A549 (cell line): ENCODE data around the gene IGF1R. TPM values are rescaled to one million over a fixed set of nuclear protein-coding genes. Genes with fewer than 3 reads are reported as not detected.

ENCODE experiments used
- ATAC-seq, 2 experiments: fragments of 200-7000 bp in 1 of 2; fragments of >200 bp in 1 of 2; cut with Nextera tagmentation in 1 of 2; cut with Tn5 transposase in 1 of 2; 3 replicates each; pipeline versions ENCODE4 v1.8.0 to v1.9.1; 2018 to 2020; ENCODE audit warnings: mild to moderate bottlenecking in 1 of 2, moderate library complexity in 1 of 2
- CTCF ChIA-PET: fragments of 300-600 bp; sonication (Branson Sonifier 250); formaldehyde crosslinking; extraction: SDS; loops from one replicate; lab custom pipeline; 2021; ENCODE audit warnings: antibody characterized with exemption, inconsistent platforms; lab: Yijun Ruan, JAX
- POLR2A ChIA-PET: fragments of 350-600 bp; formaldehyde crosslinking; extraction: SDS; loops from one replicate; lab custom pipeline; 2021; ENCODE audit warnings: antibody characterized with exemption, inconsistent platforms; lab: Yijun Ruan, JAX
- DNase-seq, 2 experiments: peaks; one replicate each; pipeline versions ENCODE4 v3.0.0 to v3.0.0-alpha.2; 2011 to 2016; ENCODE audit warnings: low read depth in 1 of 2, low spot score in 1 of 2
- FAIRE-seq: peaks from 2 replicates; lab custom pipeline; 2011; peaks lifted over from hg19 to GRCh38; lab: Jason Lieb, UNC
- H3K27ac ChIP-seq, 2 experiments: fragments of >200 bp; sonication (Bioruptor Twin); formaldehyde crosslinking; 3 replicates each; pipeline ENCODE4 v1.5.1; 2016 to 2017
- H3K4me1 ChIP-seq: fragments of >200 bp; sonication (Bioruptor Twin); formaldehyde crosslinking; 3 replicates; pipeline ENCODE4 v1.6.1; 2016
- H3K4me2 ChIP-seq: fragments of >200 bp; sonication (Bioruptor Twin); formaldehyde crosslinking; 3 replicates; pipeline ENCODE4 v1.6.1; 2016
- H3K4me3 ChIP-seq: fragments of >200 bp; sonication (Bioruptor Twin); formaldehyde crosslinking; 3 replicates; pipeline ENCODE4 v1.5.1; 2016
- H3K9me3 ChIP-seq: fragments of >200 bp; sonication (Bioruptor Twin); formaldehyde crosslinking; 3 replicates; pipeline ENCODE4 v1.6.1; 2016
- BHLHE40 ChIP-seq: IDR thresholded peaks from 2 replicates; pipeline ENCODE4 v1.6.1; 2012; ENCODE audit warnings: low read depth, low read length, inconsistent platforms
- CEBPB ChIP-seq, 2 experiments: fragments of >200 bp in 1 of 2; sonication (Bioruptor Twin) in 1 of 2; formaldehyde crosslinking in 1 of 2; IDR thresholded peaks; 2 replicates each; pipeline ENCODE4 v1.6.1; 2012 to 2016
- CHD4 ChIP-seq: fragments of 200-600 bp; sonication (generic); IDR thresholded peaks from 2 replicates; pipeline ENCODE4 v1.6.1; 2016; ENCODE audit warnings: antibody characterized with exemption, mild to moderate bottlenecking, borderline replicate concordance
- EHF ChIP-seq: fragments of 250-450 bp; sonication (Bioruptor Pico); IDR thresholded peaks from 2 replicates; pipeline ENCODE4 v1.5.0; 2020; ENCODE audit warnings: mild to moderate bottlenecking
- EHMT2 ChIP-seq: fragments of 200-600 bp; sonication (generic); IDR thresholded peaks from 2 replicates; pipeline ENCODE4 v1.6.1; 2016; ENCODE audit warnings: antibody characterized with exemption, low read depth, mild to moderate bottlenecking, moderate library complexity
- EP300 ChIP-seq, 2 experiments: fragments of >200 bp; sonication (Bioruptor Twin); formaldehyde crosslinking; IDR thresholded peaks; 2 replicates in 1 of 2; 3 replicates in 1 of 2; pipeline ENCODE4 v1.6.1; 2016 to 2017
- ESRRA ChIP-seq: fragments of 150-350 bp; IDR thresholded peaks from 2 replicates; pipeline ENCODE4 v1.6.1; 2014; ENCODE audit warnings: mild to moderate bottlenecking, low read length, borderline replicate concordance
- FOSL2 ChIP-seq, 2 experiments: fragments of 450-650 bp in 1 of 2; fragments of >200 bp in 1 of 2; sonication (Bioruptor Twin) in 1 of 2; formaldehyde crosslinking; IDR thresholded peaks; 2 replicates each; pipeline versions ENCODE4 v1.5.0 to v1.6.1; 2016 to 2020; ENCODE audit warnings: mild to moderate bottlenecking in 1 of 2, moderate library complexity in 1 of 2
- HDAC2 ChIP-seq: fragments of 200-600 bp; sonication (generic); IDR thresholded peaks from 2 replicates; pipeline ENCODE4 v1.6.1; 2016
- HOXA7 ChIP-seq: fragments of 250-450 bp; sonication (Bioruptor Pico); IDR thresholded peaks from 2 replicates; pipeline ENCODE4 v1.5.0; 2020; ENCODE audit warnings: mild to moderate bottlenecking, moderate library complexity
- HOXB5 ChIP-seq: fragments of 250-450 bp; sonication (Bioruptor Pico); IDR thresholded peaks from 2 replicates; pipeline ENCODE4 v1.5.0; 2020; ENCODE audit warnings: mild to moderate bottlenecking, moderate library complexity
- KDM1A ChIP-seq: fragments of 200-600 bp; sonication (generic); IDR thresholded peaks from 2 replicates; pipeline ENCODE4 v1.6.1; 2016; ENCODE audit warnings: low read depth, mild to moderate bottlenecking
- KDM5A ChIP-seq: fragments of 200-600 bp; sonication (generic); IDR thresholded peaks from 2 replicates; pipeline ENCODE4 v1.6.1; 2016; ENCODE audit warnings: antibody characterized with exemption, mild to moderate bottlenecking
- MAZ ChIP-seq: fragments of 150-350 bp; IDR thresholded peaks from 2 replicates; pipeline ENCODE4 v1.6.1; 2014; ENCODE audit warnings: antibody characterized with exemption, low read depth, low read length, borderline replicate concordance
- NPAS2 ChIP-seq: fragments of 250-450 bp; sonication (Bioruptor Pico); IDR thresholded peaks from 2 replicates; pipeline ENCODE4 v1.8.0; 2022; ENCODE audit warnings: mild to moderate bottlenecking, moderate library complexity, borderline replicate concordance
- NR3C1 ChIP-seq: fragments of >200 bp; sonication (Bioruptor Twin); formaldehyde crosslinking; IDR thresholded peaks from 3 replicates; pipeline ENCODE4 v1.6.1; 2017
- PHF8 ChIP-seq: fragments of 200-600 bp; sonication (generic); IDR thresholded peaks from 2 replicates; pipeline ENCODE4 v1.6.1; 2016; ENCODE audit warnings: low read depth, mild to moderate bottlenecking, antibody characterized with exemption, moderate library complexity, borderline replicate concordance
- RARB ChIP-seq: fragments of 250-450 bp; sonication (Bioruptor Pico); IDR thresholded peaks from 2 replicates; pipeline ENCODE4 v1.8.0; 2021; ENCODE audit warnings: mild to moderate bottlenecking, moderate library complexity
- REST ChIP-seq: fragments of 200-600 bp; sonication (generic); IDR thresholded peaks from 2 replicates; pipeline ENCODE4 v1.6.1; 2016; ENCODE audit warnings: antibody characterized with exemption, mild to moderate bottlenecking, moderate library complexity
- RFX5 ChIP-seq: fragments of 450-650 bp; IDR thresholded peaks from 2 replicates; pipeline ENCODE4 v1.7.1; 2014; ENCODE audit warnings: antibody characterized with exemption, mild to moderate bottlenecking, moderate library complexity
- RNF2 ChIP-seq: fragments of 200-600 bp; sonication (generic); IDR thresholded peaks from 2 replicates; pipeline ENCODE4 v1.6.1; 2016; ENCODE audit warnings: low read depth, mild to moderate bottlenecking, antibody characterized with exemption, moderate library complexity, borderline replicate concordance
- TFCP2L1 ChIP-seq: fragments of 250-450 bp; sonication (Bioruptor Pico); IDR thresholded peaks from 2 replicates; pipeline ENCODE4 v1.5.0; 2021; ENCODE audit warnings: mild to moderate bottlenecking
- TP53 ChIP-seq: fragments of 250-450 bp; sonication (Bioruptor Pico); IDR thresholded peaks from 2 replicates; pipeline ENCODE4 v1.5.0; 2021; ENCODE audit warnings: mild to moderate bottlenecking, moderate library complexity
- ZFP36 ChIP-seq: fragments of 450-650 bp; IDR thresholded peaks from 2 replicates; pipeline ENCODE4 v1.6.1; 2014; ENCODE audit warnings: borderline replicate concordance; ENCODE audit not compliant: partially characterized antibody
- ZNF302 ChIP-seq: fragments of 250-450 bp; sonication (Bioruptor Pico); IDR thresholded peaks from 2 replicates; pipeline ENCODE4 v1.9.0; 2021; ENCODE audit warnings: inconsistent platforms, mild to moderate bottlenecking, moderate library complexity
- ZSCAN20 ChIP-seq: fragments of 250-450 bp; sonication (Bioruptor Pico); IDR thresholded peaks from 2 replicates; pipeline ENCODE4 v1.8.0; 2022; ENCODE audit warnings: mild to moderate bottlenecking, moderate library complexity
- WGBS: methylation state at CpG from one replicate; pipeline ENCODE4 v1.1.6; 2017; ENCODE audit errors: missing lambda C conversion rate; 5-methylcytosine and 5-hydroxymethylcytosine counted together
- polyA plus RNA-seq, 4 experiments: library from polyadenylated mRNA; depleted of rRNA in 3 of 4; stranded (reverse); fragments of >200 nt; fragmentation: RNase III in 1 of 4; extraction: RNeasy Plus Mini Kit Qiagen cat#74134 plus additional on column Dnase treatment in 1 of 4; gene quantifications; 2 replicates in 3 of 4; 3 replicates in 1 of 4; pipeline ENCODE4 v1.2.3, GENCODE V29; 2011 to 2017
- TF ChIP-seq, protein P1 (sequence below): fragments of 250-450 bp; sonication (Bioruptor Pico); IDR thresholded peaks from 2 replicates; pipeline ENCODE4 v1.5.0; 2020; ENCODE audit warnings: low read depth, mild to moderate bottlenecking, moderate library complexity
- TF ChIP-seq, protein P2 (sequence below): fragments of >200 bp; sonication (Bioruptor Twin); formaldehyde crosslinking; IDR thresholded peaks from 3 replicates; pipeline ENCODE4 v1.6.1; 2016
- TF ChIP-seq, protein P3 (sequence below): fragments of 150-350 bp; IDR thresholded peaks from 2 replicates; pipeline ENCODE4 v1.6.1; 2014; ENCODE audit warnings: low read depth, mild to moderate bottlenecking, low read length

The IGF1R gene
- polyA plus RNA-seq, 2 of the 4 experiments (the other 2 are of a cell fraction): 42.6 to 69.5 TPM

DNA sequence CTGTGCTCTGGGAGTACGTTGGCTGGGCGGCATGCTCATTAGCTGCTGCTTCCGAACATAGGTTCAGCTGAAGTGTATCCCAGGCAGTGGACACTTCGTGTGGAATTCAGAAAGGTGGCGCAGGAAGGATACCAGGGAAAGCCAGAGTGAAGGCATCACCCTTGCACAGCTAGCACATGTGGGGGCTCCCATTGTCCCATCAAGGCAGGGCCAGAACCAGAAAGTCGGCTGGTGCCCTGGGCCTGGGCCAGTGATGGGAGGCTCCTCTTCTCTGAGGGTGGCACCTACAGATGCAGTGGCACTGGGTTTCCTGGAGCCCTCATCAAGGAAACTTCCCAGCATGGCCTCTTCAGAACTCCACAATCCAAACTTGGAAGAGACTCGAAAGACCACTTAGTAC, 302.7 kb downstream of the IGF1R start:
- no peak for ATAC-seq
- no peak overlapping the region for H3K4me3 ChIP-seq
- no peak for DNase-seq
- 0 out of 6 replicates have a peak overlapping the region, but pooled peaks of 1 of the 2 experiments have one; percentile 9 for H3K27ac ChIP-seq
- H3K9me3 ChIP-seq: no peaks in the 10 kb centered on the region
- FAIRE-seq: no peak
- H3K4me1 ChIP-seq: no peaks in the 10 kb centered on the region
- H3K4me2 ChIP-seq: no peak overlapping the region
- WGBS: 91% methylated on average over 7 of the region's 7 CpGs
- TF ChIP-seq KDM1A: no peak
- no peak for TF ChIP-seq PHF8
- TF ChIP-seq ZFP36: no peak
- TF ChIP-seq EP300 (IDR thresholded peaks at IDR 0.05): no peak
- TF ChIP-seq CEBPB (IDR thresholded peaks at IDR 0.05): no peak
- no peak for TF ChIP-seq RFX5
- no peak for TF ChIP-seq RNF2
- TF ChIP-seq ESRRA: no peak
- TF ChIP-seq KDM5A: no peak
- TF ChIP-seq MAZ: no peak
- no peak for TF ChIP-seq NR3C1
- no peak for TF ChIP-seq NPAS2
- no peak for TF ChIP-seq REST
- CTCF ChIA-PET: interaction anchor here (0.6 to 3.7 kb wide), 8 partner anchors 10 to 432 kb away, joined by 3 to 17 read pairs (median 4); no protein-coding TSS in a partner anchor
- POLR2A ChIA-PET: no interaction called here

DNA sequence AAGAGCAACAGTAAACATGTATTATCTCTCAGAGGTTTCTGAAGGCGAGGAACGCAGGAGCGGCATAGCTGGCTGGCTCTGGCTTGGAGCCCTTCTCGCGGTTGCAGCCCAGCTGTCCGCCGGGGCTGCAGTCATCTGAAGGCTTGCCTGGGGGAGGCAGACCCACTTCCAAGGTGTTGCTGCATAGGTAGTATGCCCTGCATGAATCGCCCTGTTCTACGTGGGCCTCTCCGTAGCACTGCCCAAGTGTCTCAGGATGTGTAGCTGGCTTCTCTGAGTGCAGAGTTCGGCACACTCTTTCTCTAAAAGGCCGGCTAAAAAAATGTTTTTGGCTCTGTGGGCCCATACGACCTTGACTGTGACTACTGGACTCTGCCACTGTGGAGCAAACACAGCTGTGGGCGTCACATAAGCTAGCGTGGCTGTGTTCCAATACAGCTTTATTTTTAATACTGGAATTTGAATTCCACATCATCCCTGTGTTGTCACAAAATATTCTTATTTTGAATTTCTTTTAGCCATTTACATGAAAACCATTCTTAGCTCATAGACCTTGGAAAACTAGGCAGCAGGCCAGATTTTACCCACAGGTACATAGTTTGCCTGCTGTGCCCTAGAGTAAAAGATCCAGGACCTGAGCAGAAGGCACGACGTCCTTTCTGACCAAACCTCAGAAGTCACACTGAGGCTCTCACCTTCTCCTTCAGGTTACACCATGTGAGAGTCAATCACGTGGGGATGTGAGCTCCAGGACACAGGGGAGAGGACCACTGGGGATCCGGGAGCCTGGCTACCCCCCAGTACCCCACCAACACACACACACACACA, 303.4 kb downstream of the IGF1R start:
- DNase-seq (no peak), ATAC-seq (no peak), FAIRE-seq (no peak)
- no peak overlapping the region for H3K4me3 ChIP-seq
- no peak overlapping the region for H3K4me2 ChIP-seq
- no peaks in the 10 kb centered on the region for H3K9me3 ChIP-seq
- WGBS: 93% methylated on average over 19 of the region's 19 CpGs
- ChIA-PET CTCF (interaction anchor here (0.9 to 3.7 kb wide), 6 partner anchors 8 to 101 kb away, joined by 3 to 17 read pairs (median 4); no protein-coding TSS in a partner anchor), POLR2A (no interaction called here)
- no peak for TF ChIP-seq TP53 (CRISPR knock-in tag)
- no peak for TF ChIP-seq HDAC2
- no peak for TF ChIP-seq EHMT2
- TF ChIP-seq, protein P1, sequence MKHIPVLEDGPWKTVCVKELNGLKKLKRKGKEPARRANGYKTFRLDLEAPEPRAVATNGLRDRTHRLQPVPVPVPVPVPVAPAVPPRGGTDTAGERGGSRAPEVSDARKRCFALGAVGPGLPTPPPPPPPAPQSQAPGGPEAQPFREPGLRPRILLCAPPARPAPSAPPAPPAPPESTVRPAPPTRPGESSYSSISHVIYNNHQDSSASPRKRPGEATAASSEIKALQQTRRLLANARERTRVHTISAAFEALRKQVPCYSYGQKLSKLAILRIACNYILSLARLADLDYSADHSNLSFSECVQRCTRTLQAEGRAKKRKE (CRISPR knock-in tag): no peak
- no peak for TF ChIP-seq EHF (CRISPR knock-in tag)
- no peak for TF ChIP-seq HOXB5 (CRISPR knock-in tag)
- no peak for TF ChIP-seq HOXA7 (CRISPR knock-in tag)
- no peak for TF ChIP-seq RARB
- TF ChIP-seq TFCP2L1 (CRISPR knock-in tag): no peak
- no peak for TF ChIP-seq CHD4
- TF ChIP-seq, protein P2, sequence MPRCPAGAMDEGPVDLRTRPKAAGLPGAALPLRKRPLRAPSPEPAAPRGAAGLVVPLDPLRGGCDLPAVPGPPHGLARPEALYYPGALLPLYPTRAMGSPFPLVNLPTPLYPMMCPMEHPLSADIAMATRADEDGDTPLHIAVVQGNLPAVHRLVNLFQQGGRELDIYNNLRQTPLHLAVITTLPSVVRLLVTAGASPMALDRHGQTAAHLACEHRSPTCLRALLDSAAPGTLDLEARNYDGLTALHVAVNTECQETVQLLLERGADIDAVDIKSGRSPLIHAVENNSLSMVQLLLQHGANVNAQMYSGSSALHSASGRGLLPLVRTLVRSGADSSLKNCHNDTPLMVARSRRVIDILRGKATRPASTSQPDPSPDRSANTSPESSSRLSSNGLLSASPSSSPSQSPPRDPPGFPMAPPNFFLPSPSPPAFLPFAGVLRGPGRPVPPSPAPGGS: no peak
- TF ChIP-seq ZSCAN20 (CRISPR knock-in tag): no peak
- TF ChIP-seq ZNF302: no peak
- no peak for TF ChIP-seq BHLHE40
- TF ChIP-seq, protein P3, sequence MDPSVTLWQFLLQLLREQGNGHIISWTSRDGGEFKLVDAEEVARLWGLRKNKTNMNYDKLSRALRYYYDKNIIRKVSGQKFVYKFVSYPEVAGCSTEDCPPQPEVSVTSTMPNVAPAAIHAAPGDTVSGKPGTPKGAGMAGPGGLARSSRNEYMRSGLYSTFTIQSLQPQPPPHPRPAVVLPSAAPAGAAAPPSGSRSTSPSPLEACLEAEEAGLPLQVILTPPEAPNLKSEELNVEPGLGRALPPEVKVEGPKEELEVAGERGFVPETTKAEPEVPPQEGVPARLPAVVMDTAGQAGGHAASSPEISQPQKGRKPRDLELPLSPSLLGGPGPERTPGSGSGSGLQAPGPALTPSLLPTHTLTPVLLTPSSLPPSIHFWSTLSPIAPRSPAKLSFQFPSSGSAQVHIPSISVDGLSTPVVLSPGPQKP: no peak
- no peak for TF ChIP-seq FOSL2 (IDR thresholded peaks at IDR 0.05)
- TF ChIP-seq FOSL2 (CRISPR knock-in tag; IDR thresholded peaks at IDR 0.05): no peak
- H3K4me1 ChIP-seq: no peaks in the 10 kb centered on the region
- H3K27ac ChIP-seq: no peak overlapping the region
